ENCODE data around the gene SMG7.
A peak's percentile ranks its signal among the peaks of the same experiment; 100 is the strongest.

The SMG7 gene

GRCh38 chr1:183470147-183470960 is 1.9 kb upstream of the SMG7 start:
- peak; percentile 80 to 87 for DNase-seq

GRCh38 chr1:183470961-183471742 is 1.1 kb upstream of the SMG7 start:
- DNase-seq = peak; percentile 54 to 90

- DNase-seq = peak; percentile 89
Measured at GRCh38 chr1:183471743-183472487, 384 bp upstream of the SMG7 start.

GRCh38 chr1:183473217-183473536 is 878 bp downstream of the SMG7 start:
- DNase-seq = peak in 1 of 2 donors; percentile 55

- DNase-seq = no peak
Measured at GRCh38 chr1:183476081-183476480, 3.8 kb downstream of the SMG7 start.

GRCh38 chr1:183477986-183478781 is 5.9 kb downstream of the SMG7 start:
- DNase-seq = no peak

GRCh38 chr1:183480971-183481441 is 8.7 kb downstream of the SMG7 start:
- peak in 1 of 2 donors; percentile 39 for DNase-seq

- DNase-seq = no peak
Measured at GRCh38 chr1:183483224-183483623, 10.9 kb downstream of the SMG7 start.

GRCh38 chr1:183484254-183484653 is 12.0 kb downstream of the SMG7 start:
- no peak for DNase-seq

GRCh38 chr1:183484851-183485250 is 12.6 kb downstream of the SMG7 start:
- DNase-seq = no peak

GRCh38 chr1:183487674-183488442 is 15.6 kb downstream of the SMG7 start:
- peak in 1 of 2 donors; percentile 21 for DNase-seq

- no peak for DNase-seq
Measured at GRCh38 chr1:183490932-183491331, 18.6 kb downstream of the SMG7 start.

GRCh38 chr1:183493540-183494245 is 21.4 kb downstream of the SMG7 start:
- no peak for DNase-seq

GRCh38 chr1:183495420-183495819 is 23.1 kb downstream of the SMG7 start:
- DNase-seq = no peak

- DNase-seq = no peak
Measured at GRCh38 chr1:183497218-183497617, 24.9 kb downstream of the SMG7 start.

- DNase-seq = no peak
Measured at GRCh38 chr1:183498342-183498991, 26.2 kb downstream of the SMG7 start.

- no peak for DNase-seq
Measured at GRCh38 chr1:183505454-183506089, 33.3 kb downstream of the SMG7 start.

- no peak for DNase-seq
Measured at GRCh38 chr1:183506561-183506960, 34.3 kb downstream of the SMG7 start.

GRCh38 chr1:183508694-183509093 is 36.4 kb downstream of the SMG7 start:
- no peak for DNase-seq

- no peak for DNase-seq
Measured at GRCh38 chr1:183512450-183512849, 40.2 kb downstream of the SMG7 start.

Data from inflammatory macrophage (primary cell).